Activated CD8-positive, alpha-beta T cell treated with anti-CD3 and anti-CD28 coated beads for 36 hours (primary cell): Measurements from ENCODE around the gene YARS1. TPM values are rescaled to one million over a fixed set of nuclear protein-coding genes. Genes with fewer than 3 reads are reported as not detected.

Experiments used
- ATAC-seq: fragments of 200-7000 bp; cut with Tn5 transposase; one replicate; pipeline ENCODE4 v1.10.0; 2021; ENCODE audit warnings: mild to moderate bottlenecking, moderate library complexity
- CTCF ChIA-PET: fragments of 350-600 bp; sonication (Branson Sonifier 250); formaldehyde crosslinking; loops from one replicate; lab custom pipeline; 2021; ENCODE audit warnings: antibody characterized with exemption; lab: Charles Lee
- POLR2A ChIA-PET: fragments of 350-600 bp; sonication (Branson Sonifier 250); formaldehyde crosslinking; loops from one replicate; lab custom pipeline; 2021; ENCODE audit warnings: antibody characterized with exemption; lab: Charles Lee
- DNase-seq: peaks from one replicate; pipeline ENCODE4 v3.0.0-alpha.2; 2020
- H3K27ac Mint-ChIP-seq: one replicate; pipeline ENCODE4 v1.8.0; 2021; ENCODE audit warnings: mild to moderate bottlenecking, mixed read lengths
- H3K27me3 Mint-ChIP-seq: one replicate; pipeline ENCODE4 v1.8.0; 2021; ENCODE audit warnings: mixed read lengths
- H3K36me3 Mint-ChIP-seq: one replicate; pipeline ENCODE4 v1.8.0; 2021; ENCODE audit warnings: low read depth, mixed read lengths
- H3K4me1 Mint-ChIP-seq: one replicate; pipeline ENCODE4 v1.8.0; 2021; ENCODE audit warnings: low read depth, mixed read lengths
- H3K4me3 Mint-ChIP-seq: one replicate; pipeline ENCODE4 v1.8.0; 2021; ENCODE audit warnings: mild to moderate bottlenecking, moderate library complexity, mixed read lengths
- H3K9me3 Mint-ChIP-seq: one replicate; pipeline ENCODE4 v1.8.0; 2021; ENCODE audit warnings: mixed read lengths
- intact Hi-C: fragments of 100-400 bp; cut with micrococcal nuclease; formaldehyde crosslinking; loops from one replicate; pipeline ENCODE4 v1.10.0; 2022
- total RNA-seq, 2 experiments: library from RNA; stranded (reverse); gene quantifications; one replicate each; pipeline ENCODE4 v1.2.3, GENCODE V29; 2021
- TF ChIP-seq, protein P1 (sequence below): fragments of 200-600 bp; IDR thresholded peaks from one replicate; pipeline ENCODE4 v1.8.0; 2022; ENCODE audit warnings: antibody characterized with exemption, mild to moderate bottlenecking

Gene YARS1
- total RNA-seq, 2 experiments from 2014 or later, result 231 to 238 TPM

GRCh38 chr1:32775640-32776337, 41.4 kb downstream of the YARS1 start:
- ChIA-PET POLR2A (interaction anchor here (1.1 to 1.3 kb wide), 2 partner anchors 23 to 63 kb away, joined by 3 to 4 read pairs; no protein-coding TSS in a partner anchor), CTCF (interaction anchor here (1.0 to 13.2 kb wide), 7 partner anchors 10 to 255 kb away, joined by 3 to 197 read pairs (median 26); no protein-coding TSS in a partner anchor)
- H3K9me3 Mint-ChIP-seq, result no peaks in the 10 kb centered on the region
- H3K4me3 Mint-ChIP-seq, result no peak overlapping the region
- no peaks in the 10 kb centered on the region for H3K27me3 Mint-ChIP-seq
- H3K36me3 Mint-ChIP-seq, result peaks cover 48% of the 10 kb centered on the region
- H3K27ac Mint-ChIP-seq, result peak overlapping the region; percentile 59
- intact Hi-C loops, result loop anchor here (2.0 kb wide), 1 partner anchor 65 kb away; no protein-coding TSS in a partner anchor
- peaks cover 16% of the 10 kb centered on the region for H3K4me1 Mint-ChIP-seq
- TF ChIP-seq, protein P1, sequence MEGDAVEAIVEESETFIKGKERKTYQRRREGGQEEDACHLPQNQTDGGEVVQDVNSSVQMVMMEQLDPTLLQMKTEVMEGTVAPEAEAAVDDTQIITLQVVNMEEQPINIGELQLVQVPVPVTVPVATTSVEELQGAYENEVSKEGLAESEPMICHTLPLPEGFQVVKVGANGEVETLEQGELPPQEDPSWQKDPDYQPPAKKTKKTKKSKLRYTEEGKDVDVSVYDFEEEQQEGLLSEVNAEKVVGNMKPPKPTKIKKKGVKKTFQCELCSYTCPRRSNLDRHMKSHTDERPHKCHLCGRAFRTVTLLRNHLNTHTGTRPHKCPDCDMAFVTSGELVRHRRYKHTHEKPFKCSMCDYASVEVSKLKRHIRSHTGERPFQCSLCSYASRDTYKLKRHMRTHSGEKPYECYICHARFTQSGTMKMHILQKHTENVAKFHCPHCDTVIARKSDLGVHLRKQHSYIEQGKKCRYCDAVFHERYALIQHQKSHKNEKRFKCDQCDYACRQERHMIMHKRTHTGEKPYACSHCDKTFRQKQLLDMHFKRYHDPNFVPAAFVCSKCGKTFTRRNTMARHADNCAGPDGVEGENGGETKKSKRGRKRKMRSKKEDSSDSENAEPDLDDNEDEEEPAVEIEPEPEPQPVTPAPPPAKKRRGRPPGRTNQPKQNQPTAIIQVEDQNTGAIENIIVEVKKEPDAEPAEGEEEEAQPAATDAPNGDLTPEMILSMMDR, result no peak
- DNase-seq (no peak), ATAC-seq (no peak)

GRCh38 chr1:32774950-32775634, 42.1 kb downstream of the YARS1 start:
- Mint-ChIP-seq H3K4me1 (peaks cover 16% of the 10 kb centered on the region), H3K27me3 (no peaks in the 10 kb centered on the region), H3K9me3 (no peaks in the 10 kb centered on the region), H3K36me3 (peaks cover 41% of the 10 kb centered on the region), H3K4me3 (no peak overlapping the region), H3K27ac (peak overlapping the region; percentile 55)
- ChIA-PET POLR2A (interaction anchor here (1.1 to 3.1 kb wide), 4 partner anchors 23 to 69 kb away, joined by 3 to 11 read pairs (median 4); no protein-coding TSS in a partner anchor), CTCF (interaction anchor here (1.4 to 13.2 kb wide), 10 partner anchors 8 to 255 kb away, joined by 5 to 197 read pairs (median 21); no protein-coding TSS in a partner anchor)
- ATAC-seq (no peak), DNase-seq (no peak)
- TF ChIP-seq, protein P1, result no peak
- intact Hi-C loops, result loop anchor here (2.0 kb wide), 1 partner anchor 64 kb away; no protein-coding TSS in a partner anchor

GRCh38 chr1:32774464-32774808, 42.7 kb downstream of the YARS1 start:
- peak overlapping the region; percentile 19 for H3K27ac Mint-ChIP-seq

DNA sequence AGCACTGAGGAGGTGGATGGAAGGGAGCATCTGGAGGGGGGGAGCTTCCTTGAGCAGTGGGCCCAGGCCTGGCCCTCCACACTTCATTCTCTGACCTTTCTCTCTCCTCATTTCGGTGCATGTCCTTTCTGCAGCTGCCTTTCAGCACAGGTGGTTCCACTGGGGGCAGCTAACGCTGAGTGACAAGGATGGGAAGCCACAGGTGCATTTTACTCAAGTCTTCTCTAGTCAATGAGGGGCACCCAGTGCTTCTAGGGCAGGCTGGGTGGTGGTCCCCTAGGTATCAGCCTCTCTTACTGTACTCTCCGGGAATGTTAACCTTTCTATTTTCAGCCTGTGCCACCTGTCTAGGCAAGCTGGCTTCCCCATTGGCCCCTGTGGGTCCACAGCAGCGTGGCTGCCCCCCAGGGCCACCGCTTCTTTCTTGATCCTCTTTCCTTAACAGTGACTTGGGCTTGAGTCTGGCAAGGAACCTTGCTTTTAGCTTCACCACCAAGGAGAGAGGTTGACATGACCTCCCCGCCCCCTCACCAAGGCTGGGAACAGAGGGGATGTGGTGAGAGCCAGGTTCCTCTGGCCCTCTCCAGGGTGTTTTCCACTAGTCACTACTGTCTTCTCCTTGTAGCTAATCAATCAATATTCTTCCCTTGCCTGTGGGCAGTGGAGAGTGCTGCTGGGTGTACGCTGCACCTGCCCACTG, 43.2 kb downstream of the YARS1 start:
- intact Hi-C loops, result loop anchor here (2.0 kb wide), 1 partner anchor 63 kb away; no protein-coding TSS in a partner anchor
- ATAC-seq (peak; percentile 4), DNase-seq (no peak)
- no peak overlapping the region for H3K4me3 Mint-ChIP-seq
- POLR2A ChIA-PET, result interaction anchor here (0.8 to 3.1 kb wide), 9 partner anchors 9 to 68 kb away, joined by 3 to 11 read pairs (median 6); no protein-coding TSS in a partner anchor
- TF ChIP-seq, protein P1, result no peak
- CTCF ChIA-PET, result interaction anchor here (1.2 to 13.2 kb wide), 24 partner anchors 9 to 254 kb away, joined by 3 to 197 read pairs (median 8); no protein-coding TSS in a partner anchor
- peaks cover 30% of the 10 kb centered on the region for H3K36me3 Mint-ChIP-seq
- H3K4me1 Mint-ChIP-seq, result peaks cover 16% of the 10 kb centered on the region
- peak overlapping the region; percentile 19 for H3K27ac Mint-ChIP-seq
- no peaks in the 10 kb centered on the region for H3K27me3 Mint-ChIP-seq
- H3K9me3 Mint-ChIP-seq, result no peaks in the 10 kb centered on the region

More at GRCh38 chr1:32774464-32774808, 42.7 kb downstream of the YARS1 start:
- Mint-ChIP-seq H3K36me3 (peaks cover 35% of the 10 kb centered on the region), H3K9me3 (no peaks in the 10 kb centered on the region), H3K27me3 (no peaks in the 10 kb centered on the region), H3K4me1 (peaks cover 16% of the 10 kb centered on the region), H3K4me3 (no peak overlapping the region)
- TF ChIP-seq, protein P1, result no peak
- ATAC-seq, result no peak
- POLR2A ChIA-PET, result interaction anchor here (0.8 to 3.1 kb wide), 5 partner anchors 10 to 68 kb away, joined by 3 to 11 read pairs (median 4); no protein-coding TSS in a partner anchor
- DNase-seq, result no peak
- intact Hi-C loops, result loop anchor here (2.0 kb wide), 1 partner anchor 64 kb away; no protein-coding TSS in a partner anchor
- CTCF ChIA-PET, result interaction anchor here (1.4 to 13.2 kb wide), 13 partner anchors 8 to 254 kb away, joined by 4 to 197 read pairs (median 13); no protein-coding TSS in a partner anchor
